ENCODE measurements around the gene FAM110D.

DNA sequence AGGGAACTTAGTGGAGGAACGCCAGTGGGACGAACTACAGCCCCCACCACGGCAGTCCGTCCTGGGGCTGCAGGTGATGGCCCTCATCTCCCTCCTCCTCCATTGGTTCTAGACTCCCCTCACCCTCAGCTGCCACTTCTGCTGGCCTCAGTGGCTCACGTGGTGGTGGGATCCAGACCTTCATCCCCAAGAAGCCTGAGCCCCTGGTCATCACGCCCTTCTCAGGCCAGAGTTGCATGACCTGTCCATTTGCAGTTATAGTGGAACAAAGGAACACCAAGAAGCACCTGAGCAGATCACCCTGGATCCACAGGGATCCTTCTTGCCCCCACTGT, 13.0 kb upstream of the FAM110D start:
- TF ChIP-seq, protein P1, sequence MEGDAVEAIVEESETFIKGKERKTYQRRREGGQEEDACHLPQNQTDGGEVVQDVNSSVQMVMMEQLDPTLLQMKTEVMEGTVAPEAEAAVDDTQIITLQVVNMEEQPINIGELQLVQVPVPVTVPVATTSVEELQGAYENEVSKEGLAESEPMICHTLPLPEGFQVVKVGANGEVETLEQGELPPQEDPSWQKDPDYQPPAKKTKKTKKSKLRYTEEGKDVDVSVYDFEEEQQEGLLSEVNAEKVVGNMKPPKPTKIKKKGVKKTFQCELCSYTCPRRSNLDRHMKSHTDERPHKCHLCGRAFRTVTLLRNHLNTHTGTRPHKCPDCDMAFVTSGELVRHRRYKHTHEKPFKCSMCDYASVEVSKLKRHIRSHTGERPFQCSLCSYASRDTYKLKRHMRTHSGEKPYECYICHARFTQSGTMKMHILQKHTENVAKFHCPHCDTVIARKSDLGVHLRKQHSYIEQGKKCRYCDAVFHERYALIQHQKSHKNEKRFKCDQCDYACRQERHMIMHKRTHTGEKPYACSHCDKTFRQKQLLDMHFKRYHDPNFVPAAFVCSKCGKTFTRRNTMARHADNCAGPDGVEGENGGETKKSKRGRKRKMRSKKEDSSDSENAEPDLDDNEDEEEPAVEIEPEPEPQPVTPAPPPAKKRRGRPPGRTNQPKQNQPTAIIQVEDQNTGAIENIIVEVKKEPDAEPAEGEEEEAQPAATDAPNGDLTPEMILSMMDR (IDR thresholded peaks at IDR 0.05), result no peak
- no peak for TF ChIP-seq POLR2A (IDR thresholded peaks at IDR 0.05)
